HepG2 (cell line): Measurements from ENCODE around the gene GOLGA6L1.
"Not testable (repeated sequence)": the region's sequence is repeated elsewhere in the genome, so short reads cannot be mapped to it uniquely, and the experiment has no call there.

Experiments used
- BRD4 ChIP-seq: sonication (generic); formaldehyde crosslinking; IDR thresholded peaks from 2 replicates; pipeline ENCODE4 v1.4.0; 2020; ENCODE audit warnings: missing genetic modification reagents
- CAMTA2 ChIP-seq: sonication (generic); formaldehyde crosslinking; IDR thresholded peaks from 2 replicates; pipeline ENCODE4 v1.4.0; 2020; ENCODE audit warnings: mild to moderate bottlenecking, missing genetic modification reagents, borderline replicate concordance
- EHMT2 ChIP-seq: fragments of 200-600 bp; sonication (generic); IDR thresholded peaks from 2 replicates; pipeline ENCODE4 v1.7.0; 2017; ENCODE audit warnings: antibody characterized with exemption, low read depth, low read length, borderline replicate concordance
- POLR2A ChIP-seq, 2 experiments: IDR thresholded peaks; 2 replicates each; pipeline ENCODE4 v1.6.1; 2011; ENCODE audit warnings: low read depth in 2 of 2, low read length in 2 of 2, mild to moderate bottlenecking in 1 of 2, moderate library complexity in 1 of 2; ENCODE audit not compliant: insufficient read depth in 1 of 2
- POLR2AphosphoS5 ChIP-seq: IDR thresholded peaks from 2 replicates; pipeline ENCODE4 v1.6.1; 2012; ENCODE audit warnings: low read depth, low read length
- SETDB1 ChIP-seq: sonication (generic); formaldehyde crosslinking; IDR thresholded peaks from 2 replicates; pipeline ENCODE4 v1.5.1; 2020; ENCODE audit warnings: missing genetic modification reagents, mild to moderate bottlenecking, borderline replicate concordance
- SIX4 ChIP-seq: sonication (generic); formaldehyde crosslinking; IDR thresholded peaks from 2 replicates; pipeline ENCODE4 v1.4.0; 2020; ENCODE audit warnings: missing genetic modification reagents
- SMAD3 ChIP-seq: sonication (generic); formaldehyde crosslinking; IDR thresholded peaks from 2 replicates; pipeline ENCODE4 v1.4.0; 2020; ENCODE audit warnings: missing genetic modification reagents
- TRIM24 ChIP-seq: sonication (generic); formaldehyde crosslinking; IDR thresholded peaks from 2 replicates; pipeline ENCODE4 v1.8.0; 2022; ENCODE audit warnings: mild to moderate bottlenecking, missing genetic modification reagents
- YY1 ChIP-seq: IDR thresholded peaks from 2 replicates; pipeline ENCODE4 v1.6.1; 2011; ENCODE audit warnings: low read length, low read depth, moderate library complexity, mild to moderate bottlenecking; ENCODE audit not compliant: insufficient read depth, insufficient replicate concordance
- ZNF660 ChIP-seq: sonication (generic); formaldehyde crosslinking; IDR thresholded peaks from 2 replicates; pipeline ENCODE4 v1.5.1; 2020; ENCODE audit warnings: mild to moderate bottlenecking, low read depth, missing genetic modification reagents, borderline replicate concordance
- TF ChIP-seq, protein P1 (sequence below): sonication (generic); formaldehyde crosslinking; IDR thresholded peaks from 2 replicates; pipeline ENCODE4 v1.5.0; 2020; ENCODE audit warnings: mild to moderate bottlenecking, missing genetic modification reagents, moderate library complexity
- TF ChIP-seq, protein P2 (sequence below): sonication (generic); formaldehyde crosslinking; IDR thresholded peaks from 2 replicates; pipeline ENCODE4 v1.4.0; 2020; ENCODE audit warnings: missing genetic modification reagents
- TF ChIP-seq, protein P3 (sequence below), 2 experiments: sonication (generic) in 1 of 2; formaldehyde crosslinking in 1 of 2; IDR thresholded peaks; 2 replicates each; pipeline versions ENCODE4 v1.5.1 to v1.6.1; 2011 to 2020; ENCODE audit warnings: borderline replicate concordance in 1 of 2, low read depth in 1 of 2, low read length in 1 of 2, mild to moderate bottlenecking in 1 of 2, missing genetic modification reagents in 1 of 2, moderate library complexity in 1 of 2

DNA sequence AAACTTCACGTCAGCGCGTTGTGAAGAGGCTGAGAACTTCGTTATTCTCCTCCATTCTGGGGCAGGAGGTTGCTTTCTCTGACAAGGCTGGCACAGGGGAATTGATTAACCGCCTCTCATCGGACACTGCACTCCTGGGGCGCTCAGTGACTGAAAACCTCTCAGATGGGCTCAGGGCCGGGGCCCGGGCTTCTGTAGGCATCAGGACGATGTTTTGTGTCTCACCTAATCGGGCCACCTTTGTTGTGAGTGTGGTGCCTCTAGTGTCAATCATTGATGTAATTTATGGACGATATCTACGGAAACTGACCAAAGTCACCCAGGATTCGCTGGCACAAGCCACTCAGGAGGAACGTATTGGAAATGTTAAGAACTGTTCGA, 43.9 kb upstream of the GOLGA6L1 start:
- TF ChIP-seq SMAD3 (CRISPR knock-in tag); TRIM24 (CRISPR knock-in tag); SETDB1 (CRISPR knock-in tag); YY1; POLR2AphosphoS5; CAMTA2; EHMT2; ZNF660 (CRISPR knock-in tag); SIX4 (CRISPR knock-in tag); BRD4 (CRISPR knock-in tag); POLR2A (IDR thresholded peaks at IDR 0.05; ENCODE audit: insufficient read depth in 1 of 2, low read depth in 2 of 2, low read length in 2 of 2): not testable (repeated sequence)
- TF ChIP-seq, protein P1, sequence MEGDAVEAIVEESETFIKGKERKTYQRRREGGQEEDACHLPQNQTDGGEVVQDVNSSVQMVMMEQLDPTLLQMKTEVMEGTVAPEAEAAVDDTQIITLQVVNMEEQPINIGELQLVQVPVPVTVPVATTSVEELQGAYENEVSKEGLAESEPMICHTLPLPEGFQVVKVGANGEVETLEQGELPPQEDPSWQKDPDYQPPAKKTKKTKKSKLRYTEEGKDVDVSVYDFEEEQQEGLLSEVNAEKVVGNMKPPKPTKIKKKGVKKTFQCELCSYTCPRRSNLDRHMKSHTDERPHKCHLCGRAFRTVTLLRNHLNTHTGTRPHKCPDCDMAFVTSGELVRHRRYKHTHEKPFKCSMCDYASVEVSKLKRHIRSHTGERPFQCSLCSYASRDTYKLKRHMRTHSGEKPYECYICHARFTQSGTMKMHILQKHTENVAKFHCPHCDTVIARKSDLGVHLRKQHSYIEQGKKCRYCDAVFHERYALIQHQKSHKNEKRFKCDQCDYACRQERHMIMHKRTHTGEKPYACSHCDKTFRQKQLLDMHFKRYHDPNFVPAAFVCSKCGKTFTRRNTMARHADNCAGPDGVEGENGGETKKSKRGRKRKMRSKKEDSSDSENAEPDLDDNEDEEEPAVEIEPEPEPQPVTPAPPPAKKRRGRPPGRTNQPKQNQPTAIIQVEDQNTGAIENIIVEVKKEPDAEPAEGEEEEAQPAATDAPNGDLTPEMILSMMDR (CRISPR knock-in tag) = not testable (repeated sequence)
- TF ChIP-seq, protein P2, sequence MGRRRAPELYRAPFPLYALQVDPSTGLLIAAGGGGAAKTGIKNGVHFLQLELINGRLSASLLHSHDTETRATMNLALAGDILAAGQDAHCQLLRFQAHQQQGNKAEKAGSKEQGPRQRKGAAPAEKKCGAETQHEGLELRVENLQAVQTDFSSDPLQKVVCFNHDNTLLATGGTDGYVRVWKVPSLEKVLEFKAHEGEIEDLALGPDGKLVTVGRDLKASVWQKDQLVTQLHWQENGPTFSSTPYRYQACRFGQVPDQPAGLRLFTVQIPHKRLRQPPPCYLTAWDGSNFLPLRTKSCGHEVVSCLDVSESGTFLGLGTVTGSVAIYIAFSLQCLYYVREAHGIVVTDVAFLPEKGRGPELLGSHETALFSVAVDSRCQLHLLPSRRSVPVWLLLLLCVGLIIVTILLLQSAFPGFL (CRISPR knock-in tag) = not testable (repeated sequence)
- TF ChIP-seq, protein P3, sequence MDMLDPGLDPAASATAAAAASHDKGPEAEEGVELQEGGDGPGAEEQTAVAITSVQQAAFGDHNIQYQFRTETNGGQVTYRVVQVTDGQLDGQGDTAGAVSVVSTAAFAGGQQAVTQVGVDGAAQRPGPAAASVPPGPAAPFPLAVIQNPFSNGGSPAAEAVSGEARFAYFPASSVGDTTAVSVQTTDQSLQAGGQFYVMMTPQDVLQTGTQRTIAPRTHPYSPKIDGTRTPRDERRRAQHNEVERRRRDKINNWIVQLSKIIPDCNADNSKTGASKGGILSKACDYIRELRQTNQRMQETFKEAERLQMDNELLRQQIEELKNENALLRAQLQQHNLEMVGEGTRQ (IDR thresholded peaks at IDR 0.05; ENCODE audit: low read depth, low read length) = not testable (repeated sequence)
- TF ChIP-seq, protein P3 (CRISPR knock-in tag; IDR thresholded peaks at IDR 0.05; ENCODE audit: borderline replicate concordance) = not testable (repeated sequence)
